DND-41 (cell line): ENCODE data around the gene ITGA1.

Source experiments
- ATAC-seq: fragments of 200-7000 bp; cut with Tn5 transposase; 3 replicates; pipeline ENCODE4 v1.9.1; 2021; ENCODE audit warnings: low read depth; ENCODE audit not compliant: insufficient read depth
- DNase-seq: peaks from one replicate; pipeline ENCODE4 v3.0.0-alpha.2; 2020
- H2AFZ ChIP-seq: 2 replicates; pipeline ENCODE4 v1.6.0; 2012; ENCODE audit warnings: low read depth, low read length
- H3K27ac ChIP-seq: 2 replicates; pipeline ENCODE4 v1.5.1; 2012; ENCODE audit warnings: low read length, inconsistent platforms
- H3K27me3 ChIP-seq: fragments of 200-600 bp; sonication (generic); 2 replicates; pipeline ENCODE4 v1.6.0; 2012; ENCODE audit warnings: low read length, mild to moderate bottlenecking, inconsistent platforms; ENCODE audit not compliant: insufficient read depth, poor library complexity
- H3K36me3 ChIP-seq: 2 replicates; pipeline ENCODE4 v1.5.1; 2012; ENCODE audit warnings: low read length, inconsistent platforms; ENCODE audit not compliant: insufficient read depth
- H3K4me1 ChIP-seq: 2 replicates; pipeline ENCODE4 v1.5.1; 2012; ENCODE audit warnings: mild to moderate bottlenecking, low read length; ENCODE audit not compliant: insufficient read depth
- H3K4me2 ChIP-seq: 2 replicates; pipeline ENCODE4 v1.6.0; 2012; ENCODE audit warnings: mild to moderate bottlenecking, moderate library complexity, low read length, inconsistent platforms; ENCODE audit not compliant: insufficient read depth
- H3K4me3 ChIP-seq, 2 experiments: fragments of 200-600 bp in 1 of 2; shearing (Covaris generic) in 1 of 2; 2 replicates each; pipeline ENCODE4 v1.5.1; 2012 to 2016; ENCODE audit warnings: inconsistent platforms in 2 of 2, low read length in 2 of 2, mild to moderate bottlenecking in 2 of 2, low read depth in 1 of 2, moderate library complexity in 1 of 2
- H3K79me2 ChIP-seq: 2 replicates; pipeline ENCODE4 v1.6.0; 2012; ENCODE audit warnings: low read length, inconsistent platforms; ENCODE audit not compliant: insufficient read depth
- H3K9ac ChIP-seq: 2 replicates; pipeline ENCODE4 v1.6.0; 2012; ENCODE audit warnings: low read depth, mild to moderate bottlenecking, inconsistent platforms, low read length, moderate library complexity
- H3K9me3 ChIP-seq: 2 replicates; pipeline ENCODE4 v1.5.1; 2012; ENCODE audit warnings: low read length, moderate library complexity, mild to moderate bottlenecking, inconsistent platforms; ENCODE audit not compliant: insufficient read depth, severe bottlenecking
- H4K20me1 ChIP-seq: 2 replicates; pipeline ENCODE4 v1.6.0; 2012; ENCODE audit warnings: low read length; ENCODE audit not compliant: insufficient read depth
- CTCF ChIP-seq: IDR thresholded peaks from 2 replicates; pipeline ENCODE4 v1.5.1; 2012; ENCODE audit warnings: borderline replicate concordance, low read length, moderate library complexity, mild to moderate bottlenecking; ENCODE audit not compliant: poor library complexity, severe bottlenecking; ENCODE audit errors: extremely low read depth
- EZH2 ChIP-seq: IDR thresholded peaks from 3 replicates; pipeline ENCODE4 v1.6.1; 2012; ENCODE audit warnings: borderline replicate concordance, low read depth, mild to moderate bottlenecking, moderate library complexity, low read length, inconsistent platforms; ENCODE audit not compliant: severe bottlenecking

The ITGA1 gene

DNA sequence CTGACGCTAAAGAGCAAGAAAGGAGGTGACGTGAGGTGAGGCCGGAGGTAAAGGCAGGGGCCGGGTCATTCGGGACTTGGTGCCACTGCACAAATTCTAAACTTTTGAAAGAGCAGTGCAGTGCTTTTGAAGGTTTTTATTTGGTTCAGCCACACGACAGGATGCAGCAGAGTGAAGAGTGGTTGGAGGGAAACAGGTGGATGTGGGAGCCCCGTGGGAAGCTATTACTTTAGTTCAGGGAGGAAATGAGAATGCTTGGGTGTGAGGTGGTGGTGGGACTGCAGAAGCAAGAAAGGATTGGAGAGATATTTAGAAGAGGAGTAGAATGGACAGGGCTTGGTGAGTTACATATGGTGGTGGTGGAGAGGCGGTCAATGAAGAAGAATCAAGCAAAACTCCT is 136.7 kb downstream of the ITGA1 start:
- Histone ChIP-seq H4K20me1 (no peaks in the 10 kb centered on the region), H3K27me3 (no peaks in the 10 kb centered on the region), H3K9ac (no peak overlapping the region), H3K4me3 (no peak overlapping the region), H3K36me3 (peaks cover 28% of the 10 kb centered on the region), H2AFZ (no peak overlapping the region), H3K27ac (peak overlapping the region; percentile 63), H3K79me2 (no peaks in the 10 kb centered on the region), H3K4me2 (no peak overlapping the region), H3K9me3 (no peaks in the 10 kb centered on the region), H3K4me1 (peaks cover 20% of the 10 kb centered on the region)
- no peak for TF ChIP-seq CTCF
- TF ChIP-seq EZH2: no peak
- ATAC-seq (peak; percentile 94), DNase-seq (peak; percentile 66)

GRCh38 chr5:52925001-52925400 is 137.3 kb downstream of the ITGA1 start:
- no peak overlapping the region for H3K9ac ChIP-seq
- peak overlapping the region; percentile 63; the same call in 1 of the 2 replicates for H3K27ac ChIP-seq
- TF ChIP-seq CTCF (no peak), EZH2 (no peak)
- H3K79me2 ChIP-seq: no peaks in the 10 kb centered on the region
- no peaks in the 10 kb centered on the region for H4K20me1 ChIP-seq
- DNase-seq: no peak
- H3K4me3 ChIP-seq: no peak overlapping the region
- H3K36me3 ChIP-seq: peaks cover 30% of the 10 kb centered on the region
- no peak for ATAC-seq
- no peak overlapping the region for H3K4me2 ChIP-seq
- no peaks in the 10 kb centered on the region for H3K27me3 ChIP-seq
- peaks cover 20% of the 10 kb centered on the region for H3K4me1 ChIP-seq
- no peak overlapping the region for H2AFZ ChIP-seq
- no peaks in the 10 kb centered on the region for H3K9me3 ChIP-seq

GRCh38 chr5:52928689-52929088 is 141.0 kb downstream of the ITGA1 start:
- DNase-seq: no peak
- no peaks in the 10 kb centered on the region for H3K9me3 ChIP-seq
- H2AFZ ChIP-seq: no peak overlapping the region
- H3K4me2 ChIP-seq: no peak overlapping the region
- H4K20me1 ChIP-seq: no peaks in the 10 kb centered on the region
- TF ChIP-seq EZH2 (no peak), CTCF (no peak)
- peaks cover 16% of the 10 kb centered on the region for H3K4me1 ChIP-seq
- no peaks in the 10 kb centered on the region for H3K79me2 ChIP-seq
- no peak overlapping the region for H3K27ac ChIP-seq
- H3K27me3 ChIP-seq: no peaks in the 10 kb centered on the region
- H3K9ac ChIP-seq: no peak overlapping the region
- no peak for ATAC-seq
- H3K36me3 ChIP-seq: peaks cover 20% of the 10 kb centered on the region
- H3K4me3 ChIP-seq: no peak overlapping the region

DNA sequence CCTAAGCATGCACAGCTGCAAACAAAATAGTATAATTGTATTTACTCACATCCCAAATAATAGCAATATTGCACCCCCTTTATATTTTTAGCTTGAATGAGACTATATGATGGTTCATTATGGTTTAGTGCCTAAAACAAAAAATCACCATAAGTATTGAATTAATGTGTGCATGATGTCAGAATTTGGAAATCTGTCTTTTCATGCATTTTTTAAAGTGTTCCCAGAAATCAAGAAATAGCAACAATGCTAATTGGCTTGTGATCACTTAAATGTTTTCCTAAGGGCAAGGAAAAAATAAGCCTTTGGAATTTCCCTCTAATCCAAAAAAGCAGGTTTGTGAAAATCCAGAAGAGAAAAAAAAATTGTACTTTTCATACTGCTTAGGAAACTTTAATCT is 150.5 kb downstream of the ITGA1 start:
- Histone ChIP-seq H3K4me3 (no peak overlapping the region), H3K27me3 (no peaks in the 10 kb centered on the region), H3K9me3 (no peaks in the 10 kb centered on the region), H3K4me2 (no peak overlapping the region), H3K9ac (no peak overlapping the region), H3K36me3 (peaks cover 6% of the 10 kb centered on the region), H3K27ac (no peak overlapping the region), H3K4me1 (no peaks in the 10 kb centered on the region), H2AFZ (no peak overlapping the region), H4K20me1 (no peaks in the 10 kb centered on the region), H3K79me2 (no peaks in the 10 kb centered on the region)
- TF ChIP-seq CTCF (no peak), EZH2 (no peak)
- DNase-seq (no peak), ATAC-seq (no peak)
